ENCODE results near the gene ZNF518A. TPM values are rescaled to one million over a fixed set of nuclear protein-coding genes. Genes with fewer than 3 reads are reported as not detected.

ZNF518A gene
- polyA plus RNA-seq, 1 experiment = 2.6 TPM

GRCh38 chr10:96165726-96166125 lies 35.6 kb downstream of the ZNF518A start:
- ChIA-PET POLR2A (no interaction called here), CTCF (no interaction called here)
- no peaks in the 10 kb centered on the region for H3K36me3 ChIP-seq (ENCODE audit: control insufficient read depth, insufficient read depth, low read length)
- TF ChIP-seq CTCF (IDR thresholded peaks at IDR 0.05; ENCODE audit: insufficient read depth, low read depth, low read length) = no peak
- DNase-seq (ENCODE audit: low read depth) = no peak
- no peaks in the 10 kb centered on the region for H3K27me3 ChIP-seq (ENCODE audit: control insufficient read depth, insufficient read depth, low read length)
- H3K4me3 ChIP-seq (ENCODE audit: low read depth, low read length) = no peak overlapping the region

- ChIA-PET CTCF (interaction anchor here (1.2 kb wide), 1 partner anchor 61 kb away, joined by 3 read pairs; no protein-coding TSS in a partner anchor), POLR2A (no interaction called here)
- DNase-seq (ENCODE audit: low read depth) = no peak
- no peaks in the 10 kb centered on the region for H3K36me3 ChIP-seq (ENCODE audit: control insufficient read depth, insufficient read depth, low read length)
- TF ChIP-seq CTCF (IDR thresholded peaks at IDR 0.05; ENCODE audit: insufficient read depth, low read depth, low read length) = no peak
- H3K4me3 ChIP-seq (ENCODE audit: low read depth, low read length) = no peak overlapping the region
- no peaks in the 10 kb centered on the region for H3K27me3 ChIP-seq (ENCODE audit: control insufficient read depth, insufficient read depth, low read length)
Observed at GRCh38 chr10:96168546-96168945, 38.4 kb downstream of the ZNF518A start.

- Histone ChIP-seq H3K4me3 (ENCODE audit: low read depth, low read length) (no peak overlapping the region), H3K36me3 (ENCODE audit: control insufficient read depth, insufficient read depth, low read length) (no peaks in the 10 kb centered on the region), H3K27me3 (ENCODE audit: control insufficient read depth, insufficient read depth, low read length) (no peaks in the 10 kb centered on the region)
- TF ChIP-seq CTCF (IDR thresholded peaks at IDR 0.05; ENCODE audit: insufficient read depth, low read depth, low read length) = no peak
- no peak for DNase-seq (ENCODE audit: low read depth)
- POLR2A ChIA-PET = no interaction called here
- CTCF ChIA-PET = interaction anchor here (0.6 kb wide), 1 partner anchor 152 kb away, joined by 3 read pairs; no protein-coding TSS in a partner anchor
Observed at GRCh38 chr10:96170230-96170629, 40.1 kb downstream of the ZNF518A start.

GRCh38 chr10:96172666-96173065 lies 42.6 kb downstream of the ZNF518A start:
- CTCF ChIA-PET = no interaction called here
- POLR2A ChIA-PET = no interaction called here
- no peak for DNase-seq (ENCODE audit: low read depth)
- no peaks in the 10 kb centered on the region for H3K27me3 ChIP-seq (ENCODE audit: control insufficient read depth, insufficient read depth, low read length)
- TF ChIP-seq CTCF (IDR thresholded peaks at IDR 0.05; ENCODE audit: insufficient read depth, low read depth, low read length) = no peak
- no peak overlapping the region for H3K4me3 ChIP-seq (ENCODE audit: low read depth, low read length)
- H3K36me3 ChIP-seq (ENCODE audit: control insufficient read depth, insufficient read depth, low read length) = no peaks in the 10 kb centered on the region

GRCh38 chr10:96176985-96177384 lies 46.9 kb downstream of the ZNF518A start:
- Histone ChIP-seq H3K27me3 (ENCODE audit: control insufficient read depth, insufficient read depth, low read length) (no peaks in the 10 kb centered on the region), H3K36me3 (ENCODE audit: control insufficient read depth, insufficient read depth, low read length) (no peaks in the 10 kb centered on the region), H3K4me3 (ENCODE audit: low read depth, low read length) (no peak overlapping the region)
- ChIA-PET CTCF (no interaction called here), POLR2A (no interaction called here)
- TF ChIP-seq CTCF (IDR thresholded peaks at IDR 0.05; ENCODE audit: insufficient read depth, low read depth, low read length) = no peak
- DNase-seq (ENCODE audit: low read depth) = no peak

Measured in BJ (cell line).